ENCODE results near the gene FMN2. TPM values are rescaled to one million over a fixed set of nuclear protein-coding genes. Genes with fewer than 3 reads are reported as not detected.

FMN2 gene
- total RNA-seq, 1 experiment from 2014 or later: 4.6 TPM

DNA sequence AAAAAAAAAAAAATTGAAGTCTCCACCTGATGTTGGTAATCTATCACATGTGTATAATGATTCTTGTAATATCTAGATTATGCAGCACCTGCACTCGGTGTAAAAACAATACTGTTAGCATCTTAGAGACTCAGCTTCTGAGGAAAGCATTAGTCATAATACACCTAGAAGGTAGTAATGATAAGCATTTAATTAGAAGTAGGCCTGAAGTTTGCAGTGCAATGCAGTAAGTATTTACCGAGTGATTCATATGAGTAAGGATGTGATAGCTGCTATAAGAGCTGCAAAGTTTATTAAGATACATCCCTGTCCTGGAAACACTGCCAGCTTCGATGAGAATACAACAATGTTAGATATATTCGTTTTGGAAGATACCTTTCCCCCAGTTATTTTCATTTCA is 323.8 kb downstream of the FMN2 start:
- DNase-seq (peak; percentile 85), ATAC-seq (peak; percentile 99)
- no peaks in the 10 kb centered on the region for H3K36me3 ChIP-seq (ENCODE audit: low read depth, low read length)
- H3K4me2 ChIP-seq (ENCODE audit: low read length): peak overlapping the region; percentile 73
- TF ChIP-seq, protein P1, sequence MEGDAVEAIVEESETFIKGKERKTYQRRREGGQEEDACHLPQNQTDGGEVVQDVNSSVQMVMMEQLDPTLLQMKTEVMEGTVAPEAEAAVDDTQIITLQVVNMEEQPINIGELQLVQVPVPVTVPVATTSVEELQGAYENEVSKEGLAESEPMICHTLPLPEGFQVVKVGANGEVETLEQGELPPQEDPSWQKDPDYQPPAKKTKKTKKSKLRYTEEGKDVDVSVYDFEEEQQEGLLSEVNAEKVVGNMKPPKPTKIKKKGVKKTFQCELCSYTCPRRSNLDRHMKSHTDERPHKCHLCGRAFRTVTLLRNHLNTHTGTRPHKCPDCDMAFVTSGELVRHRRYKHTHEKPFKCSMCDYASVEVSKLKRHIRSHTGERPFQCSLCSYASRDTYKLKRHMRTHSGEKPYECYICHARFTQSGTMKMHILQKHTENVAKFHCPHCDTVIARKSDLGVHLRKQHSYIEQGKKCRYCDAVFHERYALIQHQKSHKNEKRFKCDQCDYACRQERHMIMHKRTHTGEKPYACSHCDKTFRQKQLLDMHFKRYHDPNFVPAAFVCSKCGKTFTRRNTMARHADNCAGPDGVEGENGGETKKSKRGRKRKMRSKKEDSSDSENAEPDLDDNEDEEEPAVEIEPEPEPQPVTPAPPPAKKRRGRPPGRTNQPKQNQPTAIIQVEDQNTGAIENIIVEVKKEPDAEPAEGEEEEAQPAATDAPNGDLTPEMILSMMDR (conservative IDR thresholded peaks at IDR 0.05; ENCODE audit: low read depth, low read length): no peak
- TF ChIP-seq EZH2phosphoT487 (IDR thresholded peaks at IDR 0.05; ENCODE audit: borderline replicate concordance, low read length) (no peak), EZH2 (IDR thresholded peaks at IDR 0.05; ENCODE audit: low read length, unreplicated experiment) (no peak)
- peak overlapping the region; percentile 57 for H3K27ac ChIP-seq (ENCODE audit: low read length)
- no peaks in the 10 kb centered on the region for H3K9me2 ChIP-seq (replicated peaks; ENCODE audit: low read length)
- no peak overlapping the region for H2AFZ ChIP-seq (ENCODE audit: low read length)
- peak overlapping the region; percentile 35; the same call in 1 of the 2 replicates for H3K4me3 ChIP-seq (ENCODE audit: low read length)
- no peak overlapping the region for H3K9ac ChIP-seq (ENCODE audit: low read length)
- no peaks in the 10 kb centered on the region for H3K27me3 ChIP-seq (ENCODE audit: low read length)
- intact Hi-C loops (cut with micrococcal nuclease): loop anchor here (1.0 kb wide), 1 partner anchor 224 kb away; no protein-coding TSS in a partner anchor
- POLR2A ChIA-PET (ENCODE audit: unreplicated experiment): no interaction called here
- no peaks in the 10 kb centered on the region for H3K79me2 ChIP-seq (ENCODE audit: low read length)
- H4K20me1 ChIP-seq (ENCODE audit: low read length): no peaks in the 10 kb centered on the region
- BruUV-seq (replicated peaks): no TSS peak
- no peaks in the 10 kb centered on the region for H3K9me3 ChIP-seq (ENCODE audit: low read length)
- H3K4me1 ChIP-seq (ENCODE audit: insufficient read depth, low read length): peaks cover 25% of the 10 kb centered on the region
- H3F3A ChIP-seq (ENCODE audit: low read length, unreplicated experiment): no peaks in the 10 kb centered on the region
- CTCF ChIA-PET: interaction anchor here (0.5 to 0.7 kb wide), 4 partner anchors 23 to 805 kb away, joined by 3 to 8 read pairs (median 4); no protein-coding TSS in a partner anchor

DNA sequence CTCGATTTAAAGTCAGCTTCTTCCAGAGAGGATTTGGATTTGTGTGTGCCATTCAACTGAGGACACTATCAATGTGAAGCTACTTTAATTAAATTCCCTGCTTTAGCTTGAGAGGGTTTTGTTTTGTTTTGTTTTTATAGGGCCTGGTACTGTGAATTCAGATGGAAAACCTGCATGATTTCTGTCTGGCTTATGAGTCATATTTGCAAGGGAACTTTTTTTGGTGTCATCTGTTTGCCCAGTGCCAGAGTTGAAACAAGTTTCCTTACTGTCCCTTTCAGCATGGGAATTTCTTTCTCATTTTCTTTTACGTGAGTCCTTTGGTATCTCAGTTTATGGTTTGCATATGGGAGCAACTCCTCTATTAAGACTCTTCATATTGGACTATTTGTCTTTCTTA is 325.6 kb downstream of the FMN2 start:
- H3K79me2 ChIP-seq (ENCODE audit: low read length): no peaks in the 10 kb centered on the region
- no peaks in the 10 kb centered on the region for H3K9me3 ChIP-seq (ENCODE audit: low read length)
- no peaks in the 10 kb centered on the region for H4K20me1 ChIP-seq (ENCODE audit: low read length)
- TF ChIP-seq, protein P1 (conservative IDR thresholded peaks at IDR 0.05; ENCODE audit: low read depth, low read length): no peak
- TF ChIP-seq EZH2 (IDR thresholded peaks at IDR 0.05; ENCODE audit: low read length, unreplicated experiment) (no peak), EZH2phosphoT487 (IDR thresholded peaks at IDR 0.05; ENCODE audit: borderline replicate concordance, low read length) (no peak)
- DNase-seq (peak; percentile 80), ATAC-seq (peak; percentile 41)
- no TSS peak for BruUV-seq (replicated peaks)
- H3F3A ChIP-seq (ENCODE audit: low read length, unreplicated experiment): no peaks in the 10 kb centered on the region
- POLR2A ChIA-PET (ENCODE audit: unreplicated experiment): no interaction called here
- intact Hi-C loops (cut with micrococcal nuclease): loop anchor here (2.0 kb wide), 1 partner anchor 185 kb away; no protein-coding TSS in a partner anchor
- H3K4me1 ChIP-seq (ENCODE audit: insufficient read depth, low read length): peaks cover 25% of the 10 kb centered on the region
- no peaks in the 10 kb centered on the region for H3K27me3 ChIP-seq (ENCODE audit: low read length)
- no peak overlapping the region for H3K4me3 ChIP-seq (ENCODE audit: low read length)
- peak overlapping the region; percentile 26; the same call in 1 of the 2 replicates for H3K4me2 ChIP-seq (ENCODE audit: low read length)
- H3K27ac ChIP-seq (ENCODE audit: low read length): 0 out of 2 replicates have a peak overlapping the region, but pooled peaks have one; percentile 1
- CTCF ChIA-PET: interaction anchor here (0.6 kb wide), 1 partner anchor 14 kb away, joined by 3 read pairs; no protein-coding TSS in a partner anchor
- H3K9ac ChIP-seq (ENCODE audit: low read length): no peak overlapping the region
- no peaks in the 10 kb centered on the region for H3K36me3 ChIP-seq (ENCODE audit: low read depth, low read length)
- H2AFZ ChIP-seq (ENCODE audit: low read length): no peak overlapping the region
- H3K9me2 ChIP-seq (replicated peaks; ENCODE audit: low read length): no peaks in the 10 kb centered on the region

DNA sequence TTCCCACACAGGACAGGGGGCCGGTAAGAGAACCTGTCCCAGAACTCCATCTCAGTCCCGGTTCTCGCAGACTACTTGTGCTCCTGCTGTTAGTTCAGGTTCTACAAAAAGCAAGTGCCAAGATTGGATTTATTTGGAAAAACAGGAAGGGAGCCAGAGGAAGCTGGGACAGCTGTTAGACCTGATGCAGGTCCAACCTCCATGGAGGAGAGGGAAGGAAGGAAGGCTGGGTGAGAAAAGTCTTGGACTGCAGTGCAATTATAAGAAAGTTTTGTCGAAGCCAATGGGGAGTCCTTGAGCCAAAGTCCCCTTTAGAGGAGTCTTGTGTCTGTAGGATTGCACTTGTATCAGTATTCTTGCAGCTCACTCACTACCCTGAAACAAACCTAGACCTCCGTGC is 329.1 kb downstream of the FMN2 start:
- no peaks in the 10 kb centered on the region for H3F3A ChIP-seq (ENCODE audit: low read length, unreplicated experiment)
- no peak overlapping the region for H3K4me3 ChIP-seq (ENCODE audit: low read length)
- no peaks in the 10 kb centered on the region for H3K27me3 ChIP-seq (ENCODE audit: low read length)
- H3K4me2 ChIP-seq (ENCODE audit: low read length): no peak overlapping the region
- no peak overlapping the region for H2AFZ ChIP-seq (ENCODE audit: low read length)
- no peak overlapping the region for H3K9ac ChIP-seq (ENCODE audit: low read length)
- ChIA-PET POLR2A (ENCODE audit: unreplicated experiment) (no interaction called here), CTCF (no interaction called here)
- H4K20me1 ChIP-seq (ENCODE audit: low read length): no peaks in the 10 kb centered on the region
- H3K9me3 ChIP-seq (ENCODE audit: low read length): no peaks in the 10 kb centered on the region
- no peak overlapping the region for H3K27ac ChIP-seq (ENCODE audit: low read length)
- BruUV-seq (replicated peaks): no TSS peak
- intact Hi-C loops (cut with micrococcal nuclease): no loop called here
- H3K4me1 ChIP-seq (ENCODE audit: insufficient read depth, low read length): peaks cover 27% of the 10 kb centered on the region
- H3K9me2 ChIP-seq (replicated peaks; ENCODE audit: low read length): no peaks in the 10 kb centered on the region
- TF ChIP-seq, protein P1 (conservative IDR thresholded peaks at IDR 0.05; ENCODE audit: low read depth, low read length): no peak
- no peak for TF ChIP-seq EZH2phosphoT487 (IDR thresholded peaks at IDR 0.05; ENCODE audit: borderline replicate concordance, low read length)
- ATAC-seq: no peak
- H3K36me3 ChIP-seq (ENCODE audit: low read depth, low read length): no peaks in the 10 kb centered on the region
- DNase-seq: no peak
- no peaks in the 10 kb centered on the region for H3K79me2 ChIP-seq (ENCODE audit: low read length)

Data from PC-3 (cell line).